ENCODE data around the gene PEG3.
"Not testable (repeated sequence)": the region's sequence is repeated elsewhere in the genome, so short reads cannot be mapped to it uniquely, and the experiment has no call there.

The PEG3 gene

GRCh38 chr19:56840451-56841192 lies at the start of gene PEG3, which contains the start of gene ZIM2:
TSS of gene PEG3 (minus strand) at chr19:56840726. CDS start at chr19:56824655, 16,071 bp downstream.
TSS of gene ZIM2 (minus strand) at chr19:56840726. CDS start at chr19:56824277, 16,449 bp downstream.
- H3K27ac Mint-ChIP-seq, result peak within 1 kb of the TSS; percentile 26

DNA sequence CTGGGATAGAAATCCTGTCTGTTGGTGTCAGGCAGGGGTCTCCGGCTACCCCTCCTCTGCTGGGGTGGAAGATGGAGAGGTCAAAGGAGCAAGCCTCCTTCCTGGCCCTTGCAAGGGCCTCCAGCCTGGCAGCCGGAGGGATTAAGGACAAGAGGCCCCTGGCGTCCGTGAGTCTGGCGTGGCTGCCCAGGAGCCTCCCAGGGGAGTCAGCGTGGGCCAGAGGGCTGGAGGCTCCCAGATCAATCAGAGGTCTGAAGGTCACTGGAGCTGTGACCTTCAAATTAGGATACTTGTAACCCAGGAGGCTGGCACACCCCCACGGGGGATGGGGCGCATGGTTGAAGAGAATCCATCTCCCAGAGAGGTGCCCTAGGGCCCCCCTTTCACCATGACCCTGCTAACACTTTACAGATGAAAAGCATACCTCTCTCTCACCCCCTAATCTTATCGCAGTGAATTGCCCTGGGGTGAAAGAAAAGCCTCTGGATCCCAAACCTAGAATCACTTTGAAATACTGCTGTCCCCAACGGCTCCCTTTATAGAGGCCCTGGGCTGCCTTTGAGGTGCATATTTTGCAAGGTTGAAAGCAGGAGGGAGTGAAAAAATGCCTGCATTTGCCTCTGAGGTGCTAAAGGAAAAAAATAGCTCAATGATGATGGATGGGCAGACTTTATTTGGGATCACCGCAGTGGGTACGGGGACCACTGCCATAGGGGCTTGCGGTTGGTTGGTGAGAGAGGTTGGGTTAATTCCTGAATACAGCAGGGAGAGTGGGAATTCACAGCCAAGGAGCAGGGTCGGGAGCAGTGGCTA lies 44.9 kb upstream of the PEG3 start:
- H3K4me1 Mint-ChIP-seq (ENCODE audit: low read depth), result no peaks in the 10 kb centered on the region
- H3K27ac Mint-ChIP-seq, result no peak overlapping the region
- H3K4me3 Mint-ChIP-seq, result no peak overlapping the region
- no peaks in the 10 kb centered on the region for H3K36me3 Mint-ChIP-seq (ENCODE audit: low read depth)
- H3K27me3 Mint-ChIP-seq (ENCODE audit: low read depth), result no peaks in the 10 kb centered on the region
- H3K9me3 Mint-ChIP-seq, result peaks cover 56% of the 10 kb centered on the region

More at GRCh38 chr19:56840451-56841192, at the start of gene PEG3, which contains the start of gene ZIM2:
- peaks cover 42% of the 10 kb centered on the region for H3K9me3 Mint-ChIP-seq
- no peak within 1 kb of the TSS for H3K4me3 Mint-ChIP-seq
- H3K4me1 Mint-ChIP-seq (ENCODE audit: low read depth), result no peaks in the 10 kb centered on the region
- H3K36me3 Mint-ChIP-seq (ENCODE audit: low read depth), result peaks cover 9% of the 10 kb centered on the region
- no peaks in the 10 kb centered on the region for H3K27me3 Mint-ChIP-seq (ENCODE audit: low read depth)

- no peaks in the 10 kb centered on the region for H3K4me1 Mint-ChIP-seq (ENCODE audit: low read depth)
Measured at GRCh38 chr19:56884441-56884840, 43.9 kb upstream of the PEG3 start.

GRCh38 chr19:56880592-56881190 lies 40.2 kb upstream of the PEG3 start:
- H3K27me3 Mint-ChIP-seq (ENCODE audit: low read depth), result no peaks in the 10 kb centered on the region
- H3K9me3 Mint-ChIP-seq, result peaks cover 53% of the 10 kb centered on the region
- H3K4me1 Mint-ChIP-seq (ENCODE audit: low read depth), result no peaks in the 10 kb centered on the region
- H3K4me3 Mint-ChIP-seq, result no peak overlapping the region
- peaks cover 2% of the 10 kb centered on the region for H3K36me3 Mint-ChIP-seq (ENCODE audit: low read depth)
- H3K27ac Mint-ChIP-seq, result no peak overlapping the region

More at GRCh38 chr19:56884441-56884840, 43.9 kb upstream of the PEG3 start:
- Mint-ChIP-seq H3K27me3 (ENCODE audit: low read depth) (no peaks in the 10 kb centered on the region), H3K27ac (no peak overlapping the region), H3K36me3 (ENCODE audit: low read depth) (peaks cover 2% of the 10 kb centered on the region), H3K4me3 (no peak overlapping the region), H3K9me3 (peaks cover 59% of the 10 kb centered on the region)

DNA sequence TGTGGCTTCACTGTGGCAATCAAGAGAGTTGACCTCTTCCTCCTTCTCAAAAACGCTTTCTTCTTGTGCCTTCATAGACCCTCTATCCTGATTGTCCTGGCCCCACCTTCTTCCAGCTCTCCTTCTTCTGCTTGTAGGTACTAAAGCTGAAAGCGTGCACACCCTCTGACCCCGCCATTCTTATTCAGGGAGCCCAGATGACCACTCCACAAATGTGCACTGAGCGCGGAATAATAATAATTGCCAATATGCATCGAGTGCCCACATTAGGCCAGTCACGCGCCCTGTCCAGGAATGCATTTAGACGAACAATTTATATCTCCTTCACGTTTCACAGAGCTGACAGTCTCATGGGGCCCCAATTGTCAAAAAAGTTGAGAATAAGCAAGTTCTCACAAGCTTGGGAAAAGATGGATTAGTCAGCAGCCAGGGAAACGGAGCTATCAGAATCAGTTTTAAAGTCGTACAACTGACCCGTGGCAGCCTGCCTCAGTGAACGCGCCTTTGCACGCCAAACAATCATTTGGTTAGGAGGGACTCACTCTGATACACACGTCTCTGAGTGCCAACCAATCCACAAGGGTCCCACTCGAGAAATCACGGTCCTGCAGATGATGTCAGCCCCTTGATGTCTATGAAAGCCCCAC lies 36.7 kb upstream of the PEG3 start:
- no peaks in the 10 kb centered on the region for H3K27me3 Mint-ChIP-seq (ENCODE audit: low read depth)
- no peaks in the 10 kb centered on the region for H3K4me1 Mint-ChIP-seq (ENCODE audit: low read depth)
- H3K27ac Mint-ChIP-seq, result no peak overlapping the region
- H3K36me3 Mint-ChIP-seq (ENCODE audit: low read depth), result peaks cover 4% of the 10 kb centered on the region
- no peak overlapping the region for H3K4me3 Mint-ChIP-seq
- H3K9me3 Mint-ChIP-seq, result peaks cover 59% of the 10 kb centered on the region

DNA sequence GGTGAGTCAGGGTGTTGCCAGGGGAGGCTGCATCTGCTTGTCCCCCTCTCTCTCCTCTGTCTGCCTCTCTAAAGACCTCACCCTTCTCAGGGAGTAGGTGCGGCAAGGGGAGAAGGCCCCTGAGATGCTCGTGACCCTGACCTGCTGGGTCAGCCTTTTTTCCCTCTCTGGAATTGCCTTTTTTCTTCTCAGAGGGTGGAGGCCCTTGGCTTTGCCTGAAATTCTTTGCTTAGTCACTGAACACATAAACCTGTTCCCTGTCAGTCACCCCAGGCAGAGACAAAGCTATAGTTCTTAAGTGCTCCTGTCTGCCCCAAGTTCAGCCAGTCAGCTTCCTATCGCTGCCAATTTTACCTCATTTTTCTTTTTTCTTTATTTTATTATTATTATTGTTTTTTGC lies 35.2 kb upstream of the PEG3 start:
- Mint-ChIP-seq H3K36me3 (ENCODE audit: low read depth) (peaks cover 4% of the 10 kb centered on the region), H3K4me3 (no peak overlapping the region), H3K4me1 (ENCODE audit: low read depth) (no peaks in the 10 kb centered on the region), H3K27me3 (ENCODE audit: low read depth) (no peaks in the 10 kb centered on the region), H3K9me3 (peaks cover 66% of the 10 kb centered on the region), H3K27ac (no peak overlapping the region)

GRCh38 chr19:56874530-56874929 lies 34.0 kb upstream of the PEG3 start:
- no peak overlapping the region for H3K27ac Mint-ChIP-seq
- no peak overlapping the region for H3K4me3 Mint-ChIP-seq
- peaks cover 2% of the 10 kb centered on the region for H3K36me3 Mint-ChIP-seq (ENCODE audit: low read depth)
- H3K27me3 Mint-ChIP-seq (ENCODE audit: low read depth), result no peaks in the 10 kb centered on the region
- H3K9me3 Mint-ChIP-seq, result peaks cover 67% of the 10 kb centered on the region
- H3K4me1 Mint-ChIP-seq (ENCODE audit: low read depth), result no peaks in the 10 kb centered on the region

GRCh38 chr19:56873493-56873892 lies 33.0 kb upstream of the PEG3 start:
- H3K36me3 Mint-ChIP-seq (ENCODE audit: low read depth), result peaks cover 2% of the 10 kb centered on the region
- no peaks in the 10 kb centered on the region for H3K4me1 Mint-ChIP-seq (ENCODE audit: low read depth)
- no peak overlapping the region for H3K4me3 Mint-ChIP-seq
- no peaks in the 10 kb centered on the region for H3K27me3 Mint-ChIP-seq (ENCODE audit: low read depth)
- no peak overlapping the region for H3K27ac Mint-ChIP-seq
- H3K9me3 Mint-ChIP-seq, result peaks cover 71% of the 10 kb centered on the region

- H3K27me3 Mint-ChIP-seq (ENCODE audit: low read depth), result no peaks in the 10 kb centered on the region
- peaks cover 1% of the 10 kb centered on the region for H3K36me3 Mint-ChIP-seq (ENCODE audit: low read depth)
- no peaks in the 10 kb centered on the region for H3K4me1 Mint-ChIP-seq (ENCODE audit: low read depth)
- peaks cover 79% of the 10 kb centered on the region for H3K9me3 Mint-ChIP-seq
- no peak overlapping the region for H3K4me3 Mint-ChIP-seq
- no peak overlapping the region for H3K27ac Mint-ChIP-seq
Measured at GRCh38 chr19:56869886-56870285, 29.4 kb upstream of the PEG3 start.

DNA sequence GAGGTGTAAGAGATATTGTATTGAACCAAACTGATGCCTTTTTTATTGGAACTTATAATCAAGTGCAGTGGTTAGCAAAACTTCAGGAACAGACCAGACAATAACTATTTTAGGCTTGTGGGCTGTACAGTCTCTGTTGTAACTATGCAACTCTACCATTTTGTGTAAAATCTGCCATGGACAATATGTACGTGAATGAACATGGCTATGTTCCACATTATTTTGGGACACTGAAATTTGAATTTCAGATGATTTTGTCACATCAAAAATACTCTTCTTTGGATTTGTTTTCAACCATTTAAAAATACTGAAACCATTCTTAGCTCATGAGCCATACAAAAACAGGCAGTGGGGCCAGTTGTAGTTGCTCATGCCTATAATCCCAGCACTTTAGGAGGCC lies 27.9 kb upstream of the PEG3 start:
- H3K9me3 Mint-ChIP-seq, result peaks cover 77% of the 10 kb centered on the region
- no peaks in the 10 kb centered on the region for H3K4me1 Mint-ChIP-seq (ENCODE audit: low read depth)
- H3K27ac Mint-ChIP-seq, result no peak overlapping the region
- no peak overlapping the region for H3K4me3 Mint-ChIP-seq
- H3K27me3 Mint-ChIP-seq (ENCODE audit: low read depth), result no peaks in the 10 kb centered on the region
- H3K36me3 Mint-ChIP-seq (ENCODE audit: low read depth), result no peaks in the 10 kb centered on the region

DNA sequence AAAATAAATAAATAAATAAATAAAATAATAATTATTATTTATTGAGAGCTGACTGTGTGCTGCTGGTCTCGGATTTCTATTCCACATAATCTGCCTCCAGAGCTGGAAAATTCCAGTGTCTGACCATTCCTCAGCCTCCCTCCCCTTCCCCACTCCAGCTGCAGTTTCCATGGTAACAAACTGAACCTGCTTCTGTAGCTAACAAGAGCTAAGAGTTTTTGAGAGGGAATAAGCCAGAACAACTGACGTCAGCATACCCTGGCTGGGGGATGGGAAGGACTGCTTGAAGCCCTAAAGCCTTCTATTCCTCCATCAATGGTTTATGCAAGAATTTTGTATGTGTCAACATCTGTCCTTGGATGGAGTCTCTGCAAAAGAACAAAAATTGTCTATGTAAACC lies 26.0 kb upstream of the PEG3 start:
- no peaks in the 10 kb centered on the region for H3K4me1 Mint-ChIP-seq (ENCODE audit: low read depth)
- H3K27ac Mint-ChIP-seq, result no peak overlapping the region
- peaks cover 73% of the 10 kb centered on the region for H3K9me3 Mint-ChIP-seq
- H3K27me3 Mint-ChIP-seq (ENCODE audit: low read depth), result no peaks in the 10 kb centered on the region
- no peak overlapping the region for H3K4me3 Mint-ChIP-seq
- H3K36me3 Mint-ChIP-seq (ENCODE audit: low read depth), result no peaks in the 10 kb centered on the region

- H3K27me3 Mint-ChIP-seq (ENCODE audit: low read depth), result no peaks in the 10 kb centered on the region
- H3K36me3 Mint-ChIP-seq (ENCODE audit: low read depth), result no peaks in the 10 kb centered on the region
- H3K4me1 Mint-ChIP-seq (ENCODE audit: low read depth), result no peaks in the 10 kb centered on the region
- H3K4me3 Mint-ChIP-seq, result no peak overlapping the region
- no peak overlapping the region for H3K27ac Mint-ChIP-seq
- peaks cover 62% of the 10 kb centered on the region for H3K9me3 Mint-ChIP-seq
Measured at GRCh38 chr19:56864443-56865125, 24.1 kb upstream of the PEG3 start.

DNA sequence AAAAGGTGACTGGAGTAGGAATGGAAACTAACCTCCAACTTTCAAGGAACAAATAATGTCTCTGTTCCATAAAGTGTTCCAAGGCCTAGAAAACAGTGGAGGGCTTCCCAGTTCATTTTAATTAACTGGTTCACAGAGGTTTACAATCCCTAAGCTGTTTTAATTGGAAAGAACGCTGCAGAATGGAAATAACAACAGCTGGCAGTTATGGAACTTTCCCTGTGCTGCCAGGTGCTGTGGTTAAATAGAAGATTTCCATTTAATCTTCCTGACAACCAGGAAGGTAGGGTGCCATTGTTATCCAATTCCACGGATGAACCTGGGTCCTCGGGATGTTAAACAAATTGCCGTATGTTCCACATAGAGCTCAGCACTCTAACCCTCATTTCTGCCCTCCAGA lies 22.2 kb upstream of the PEG3 start:
- H3K4me3 Mint-ChIP-seq, result no peak overlapping the region
- H3K9me3 Mint-ChIP-seq, result peaks cover 61% of the 10 kb centered on the region
- no peaks in the 10 kb centered on the region for H3K4me1 Mint-ChIP-seq (ENCODE audit: low read depth)
- no peaks in the 10 kb centered on the region for H3K27me3 Mint-ChIP-seq (ENCODE audit: low read depth)
- no peak overlapping the region for H3K27ac Mint-ChIP-seq
- H3K36me3 Mint-ChIP-seq (ENCODE audit: low read depth), result no peaks in the 10 kb centered on the region

GRCh38 chr19:56860409-56860808 lies 19.9 kb upstream of the PEG3 start:
- not testable (repeated sequence) for H3K36me3 Mint-ChIP-seq (ENCODE audit: low read depth)

More at GRCh38 chr19:56860409-56860808, 19.9 kb upstream of the PEG3 start:
- peaks cover 60% of the 10 kb centered on the region for H3K9me3 Mint-ChIP-seq
- H3K27ac Mint-ChIP-seq; H3K4me3 Mint-ChIP-seq; H3K27me3 Mint-ChIP-seq (ENCODE audit: low read depth); H3K4me1 Mint-ChIP-seq (ENCODE audit: low read depth): not testable (repeated sequence)
